PC-9 (cell line): ENCODE measurements around the gene TSC22D3. TPM values are rescaled to one million over a fixed set of nuclear protein-coding genes. Genes with fewer than 3 reads are reported as not detected.

Experiments used
- BruUV-seq: library from RNA; stranded (reverse); fragments of 400-500 nt; replicated peaks from 2 replicates; lab custom pipeline; 2021; lab: Mats Ljungman, UMichigan
- CTCF ChIA-PET: fragments of 300-600 bp; sonication (Branson Sonifier 250); formaldehyde crosslinking; loops from one replicate; lab custom pipeline; 2022; ENCODE audit warnings: antibody characterized with exemption; lab: Charles Lee
- POLR2A ChIA-PET: fragments of 300-600 bp; sonication (Branson Sonifier 250); formaldehyde crosslinking; loops from one replicate; lab custom pipeline; 2022; ENCODE audit warnings: antibody characterized with exemption; ENCODE audit not compliant: unreplicated experiment; lab: Charles Lee
- DNase-seq, 2 experiments: peaks; one replicate each; pipeline versions ENCODE4 v3.0.0 to v3.0.0-alpha.2; 2015 to 2022; ENCODE audit warnings: mixed read lengths in 1 of 2
- H2AFZ ChIP-seq: fragments of 200-600 bp; sonication (generic); 2 replicates; pipeline ENCODE4 v1.8.1; 2017; ENCODE audit warnings: antibody characterized with exemption
- H3F3A ChIP-seq: fragments of 200-600 bp; sonication (generic); 2 replicates; pipeline ENCODE4 v1.8.1; 2017; ENCODE audit warnings: antibody characterized with exemption, mild to moderate bottlenecking, low read depth; ENCODE audit not compliant: insufficient read depth
- H3K27ac ChIP-seq: fragments of 200-600 bp; sonication (generic); 2 replicates; pipeline ENCODE4 v1.6.1; 2016; ENCODE audit warnings: mixed run types
- H3K27me3 ChIP-seq: fragments of 200-600 bp; sonication (generic); 2 replicates; pipeline ENCODE4 v1.6.1; 2016; ENCODE audit warnings: low read depth, mixed run types; ENCODE audit not compliant: insufficient read depth
- H3K36me3 ChIP-seq: fragments of 200-600 bp; sonication (generic); 2 replicates; pipeline ENCODE4 v1.6.1; 2016; ENCODE audit warnings: low read depth, mixed run types
- H3K4me1 ChIP-seq: fragments of 200-600 bp; sonication (generic); replicated peaks from 2 replicates; pipeline ENCODE4 v1.6.1; 2016; ENCODE audit warnings: mixed run types; ENCODE audit not compliant: insufficient read depth
- H3K4me2 ChIP-seq: fragments of 200-600 bp; sonication (generic); 2 replicates; pipeline ENCODE4 v1.6.1; 2017; ENCODE audit warnings: mixed run types
- H3K4me3 ChIP-seq: fragments of 200-600 bp; sonication (generic); 2 replicates; pipeline ENCODE4 v1.6.1; 2016; ENCODE audit warnings: mixed run types
- H3K79me2 ChIP-seq: fragments of 200-600 bp; sonication (generic); 2 replicates; pipeline ENCODE4 v1.6.1; 2017; ENCODE audit warnings: low read depth, mixed run types
- H3K9me2 ChIP-seq: fragments of 200-600 bp; sonication (generic); 2 replicates; pipeline ENCODE4 v1.8.1; 2017; ENCODE audit warnings: mild to moderate bottlenecking; ENCODE audit not compliant: insufficient read depth
- H3K9me3 ChIP-seq: fragments of 200-600 bp; sonication (generic); 2 replicates; pipeline ENCODE4 v1.8.1; 2016; ENCODE audit warnings: low read depth; ENCODE audit not compliant: insufficient read depth
- H4K20me1 ChIP-seq: fragments of 200-600 bp; sonication (generic); 2 replicates; pipeline ENCODE4 v1.8.1; 2017; ENCODE audit not compliant: insufficient read depth
- EZH2 ChIP-seq: fragments of 200-600 bp; sonication (generic); IDR thresholded peaks from 2 replicates; pipeline ENCODE4 v1.8.0; 2017; ENCODE audit warnings: antibody characterized with exemption, low read depth
- intact Hi-C: fragments of 100-400 bp; cut with micrococcal nuclease; formaldehyde crosslinking; loops from one replicate; pipeline ENCODE4 v1.10.0; 2022; ENCODE audit not compliant: unreplicated experiment
- total RNA-seq: library from RNA; stranded (reverse); gene quantifications from 2 replicates; pipeline ENCODE4 v1.2.3, GENCODE V29; 2021
- TF ChIP-seq, protein P1 (sequence below): fragments of 200-600 bp; sonication (generic); conservative IDR thresholded peaks from 2 replicates; pipeline ENCODE4 v1.6.1; 2017; ENCODE audit warnings: mixed run types, antibody characterized with exemption, mild to moderate bottlenecking, moderate library complexity

Gene TSC22D3
- total RNA-seq, 1 experiment from 2014 or later: 43.9 TPM

DNA sequence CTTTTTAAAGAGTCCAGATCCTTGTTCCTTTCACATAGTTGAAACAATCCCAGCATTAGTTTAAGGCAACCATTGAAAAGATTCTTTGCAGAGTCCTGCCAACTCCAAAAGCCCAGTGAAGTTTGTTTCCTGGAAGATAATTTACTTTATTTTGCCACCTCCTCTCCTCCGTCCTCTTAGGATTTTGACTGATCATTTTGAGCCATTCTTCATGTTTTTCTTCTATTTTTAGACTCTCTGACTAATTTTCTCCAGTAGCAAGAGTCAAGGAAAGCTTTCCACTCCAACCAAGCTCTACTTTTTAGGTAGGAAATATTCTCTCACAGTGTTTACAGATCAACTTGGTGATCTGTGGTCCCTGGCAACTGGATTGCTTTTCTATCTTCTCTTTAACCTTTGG, 12.2 kb upstream of the TSC22D3 start:
- no TSS peak for BruUV-seq
- POLR2A ChIA-PET: no interaction called here
- Histone ChIP-seq H3K27ac (no peak overlapping the region), H3K4me1 (no peaks in the 10 kb centered on the region), H4K20me1 (no peaks in the 10 kb centered on the region), H2AFZ (no peak overlapping the region), H3F3A (no peaks in the 10 kb centered on the region), H3K27me3 (no peaks in the 10 kb centered on the region), H3K36me3 (no peaks in the 10 kb centered on the region), H3K4me2 (no peak overlapping the region), H3K79me2 (no peaks in the 10 kb centered on the region), H3K9me2 (no peaks in the 10 kb centered on the region), H3K4me3 (no peak overlapping the region), H3K9me3 (no peaks in the 10 kb centered on the region)
- DNase-seq: no peak
- CTCF ChIA-PET: no interaction called here
- TF ChIP-seq, protein P1, sequence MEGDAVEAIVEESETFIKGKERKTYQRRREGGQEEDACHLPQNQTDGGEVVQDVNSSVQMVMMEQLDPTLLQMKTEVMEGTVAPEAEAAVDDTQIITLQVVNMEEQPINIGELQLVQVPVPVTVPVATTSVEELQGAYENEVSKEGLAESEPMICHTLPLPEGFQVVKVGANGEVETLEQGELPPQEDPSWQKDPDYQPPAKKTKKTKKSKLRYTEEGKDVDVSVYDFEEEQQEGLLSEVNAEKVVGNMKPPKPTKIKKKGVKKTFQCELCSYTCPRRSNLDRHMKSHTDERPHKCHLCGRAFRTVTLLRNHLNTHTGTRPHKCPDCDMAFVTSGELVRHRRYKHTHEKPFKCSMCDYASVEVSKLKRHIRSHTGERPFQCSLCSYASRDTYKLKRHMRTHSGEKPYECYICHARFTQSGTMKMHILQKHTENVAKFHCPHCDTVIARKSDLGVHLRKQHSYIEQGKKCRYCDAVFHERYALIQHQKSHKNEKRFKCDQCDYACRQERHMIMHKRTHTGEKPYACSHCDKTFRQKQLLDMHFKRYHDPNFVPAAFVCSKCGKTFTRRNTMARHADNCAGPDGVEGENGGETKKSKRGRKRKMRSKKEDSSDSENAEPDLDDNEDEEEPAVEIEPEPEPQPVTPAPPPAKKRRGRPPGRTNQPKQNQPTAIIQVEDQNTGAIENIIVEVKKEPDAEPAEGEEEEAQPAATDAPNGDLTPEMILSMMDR: no peak
- no peak for TF ChIP-seq EZH2
- intact Hi-C loops: no loop called here

DNA sequence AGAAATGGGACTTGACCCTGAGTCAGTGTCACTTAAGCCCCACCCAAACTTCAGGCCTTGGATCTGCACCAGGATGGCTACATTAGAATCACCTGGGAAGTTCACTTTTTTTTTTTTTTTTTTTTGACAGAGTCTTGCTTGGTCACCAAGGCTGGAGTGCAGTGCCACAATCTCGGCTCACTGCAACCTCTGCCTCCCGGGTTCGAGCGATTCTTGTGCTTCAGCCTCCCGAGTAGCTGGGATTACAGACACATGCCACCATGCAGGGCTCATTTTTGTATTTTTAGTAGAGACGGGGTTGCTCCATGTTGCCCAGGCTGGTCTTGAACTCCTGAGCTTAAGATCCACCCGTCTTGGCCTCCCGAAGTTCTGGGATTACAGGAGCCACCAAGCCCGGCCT, 4.9 kb upstream of the TSC22D3 start:
- H3K27me3 ChIP-seq: no peaks in the 10 kb centered on the region

DNA sequence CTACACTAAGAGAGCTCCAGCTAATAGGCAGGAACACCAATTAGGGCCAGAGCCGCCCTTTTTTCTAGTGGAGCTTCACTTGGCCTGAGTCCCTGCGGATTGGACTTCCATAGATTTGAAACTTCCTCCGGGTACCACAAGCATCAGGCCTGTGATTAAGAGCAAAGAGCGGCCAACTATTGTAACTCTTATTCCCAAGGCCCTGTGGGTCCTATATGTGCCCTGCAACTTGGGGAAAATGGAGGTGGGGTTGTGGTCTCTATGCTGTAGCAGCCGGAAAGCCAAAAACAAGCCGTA, 1.9 kb upstream of the TSC22D3 start, which contains the start of gene NCBP2L:
NCBP2L (plus strand) TSS at position 198 of the 297 bp plus-strand sequence. CDS start 16,488 bp downstream, outside the sequence.
- H3K27me3 ChIP-seq: no peaks in the 10 kb centered on the region

More for the DNA sequence above, 4.9 kb upstream of the TSC22D3 start:
- Histone ChIP-seq H3K9me2 (no peaks in the 10 kb centered on the region), H3K4me1 (peaks cover 10% of the 10 kb centered on the region), H2AFZ (no peak overlapping the region), H3K4me2 (no peak overlapping the region), H3K27ac (no peak overlapping the region), H3K79me2 (no peaks in the 10 kb centered on the region), H4K20me1 (no peaks in the 10 kb centered on the region), H3K36me3 (no peaks in the 10 kb centered on the region), H3F3A (0 out of 2 replicates have a peak, but pooled peaks cover 5% of the 10 kb centered on the region), H3K4me3 (no peak overlapping the region), H3K9me3 (no peaks in the 10 kb centered on the region)
- ChIA-PET CTCF (interaction anchor here (0.7 kb wide), 1 partner anchor 905 kb away, joined by 4 read pairs; no protein-coding TSS in a partner anchor), POLR2A (no interaction called here)
- TF ChIP-seq, protein P1: no peak
- no peak for TF ChIP-seq EZH2
- BruUV-seq: no TSS peak
- intact Hi-C loops: no loop called here
- no peak for DNase-seq

More for the DNA sequence above, 1.9 kb upstream of the TSC22D3 start, which contains the start of gene NCBP2L:
- BruUV-seq: no TSS peak
- no peak within 1 kb of the TSS for H2AFZ ChIP-seq
- ChIA-PET CTCF (interaction anchor here (0.6 to 3.0 kb wide), 7 partner anchors 16 to 124 kb away, joined by 3 to 33 read pairs (median 10); no protein-coding TSS in a partner anchor), POLR2A (no interaction called here)
- peak within 1 kb of the TSS; percentile 43; the same call in 1 of the 2 replicates for H3K4me3 ChIP-seq
- no peaks in the 10 kb centered on the region for H3K9me3 ChIP-seq
- intact Hi-C loops: loop anchor here (1.0 to 5.0 kb wide), 7 partner anchors 118 to 885 kb away; no protein-coding TSS in a partner anchor
- H3K4me2 ChIP-seq: peak within 1 kb of the TSS; percentile 83
- no peak for DNase-seq
- H3K27ac ChIP-seq: no peak within 1 kb of the TSS
- H3K4me1 ChIP-seq: peaks cover 37% of the 10 kb centered on the region
- H4K20me1 ChIP-seq: no peaks in the 10 kb centered on the region
- 0 out of 2 replicates have a peak, but pooled peaks cover 5% of the 10 kb centered on the region for H3F3A ChIP-seq
- no peaks in the 10 kb centered on the region for H3K9me2 ChIP-seq
- no peaks in the 10 kb centered on the region for H3K79me2 ChIP-seq
- no peaks in the 10 kb centered on the region for H3K36me3 ChIP-seq
- TF ChIP-seq, protein P1: no peak
- TF ChIP-seq EZH2: no peak
